IPS DF 4.7 (cell line): ENCODE measurements around the gene RSPH6A.
"Not testable (repeated sequence)": the region's sequence is repeated elsewhere in the genome, so short reads cannot be mapped to it uniquely, and the experiment has no call there.

Source experiments
- DNase-seq: peaks from one replicate; pipeline ENCODE4 v3.0.0-alpha.2; 2013; ENCODE audit warnings: low spot score; ENCODE audit errors: extremely low read depth

RSPH6A gene

DNA sequence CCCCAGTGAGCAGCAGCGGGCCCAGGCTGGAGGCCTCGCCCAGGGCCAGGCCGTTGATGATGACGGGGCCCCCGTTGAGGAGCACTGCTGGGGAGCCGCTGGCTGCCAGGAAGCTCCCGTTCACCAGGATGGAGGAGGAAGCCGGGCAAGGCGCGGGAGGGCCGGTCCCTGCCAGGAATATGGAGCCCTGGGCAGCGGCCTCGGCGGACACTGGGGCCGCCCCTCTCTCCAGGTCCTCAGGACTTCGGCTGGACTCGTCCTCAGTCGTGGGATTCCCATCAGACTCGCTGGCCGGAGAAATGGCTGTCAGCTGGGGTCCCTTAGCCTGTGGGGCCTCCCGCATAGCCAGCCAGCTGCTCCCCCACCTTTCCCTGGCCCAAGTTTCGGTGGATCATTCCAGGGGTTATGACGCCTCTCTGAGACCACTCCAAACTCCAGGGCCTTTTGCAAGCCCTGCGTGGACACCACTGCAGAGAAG lies 48.2 kb downstream of the RSPH6A start:
- DNase-seq = no peak

DNA sequence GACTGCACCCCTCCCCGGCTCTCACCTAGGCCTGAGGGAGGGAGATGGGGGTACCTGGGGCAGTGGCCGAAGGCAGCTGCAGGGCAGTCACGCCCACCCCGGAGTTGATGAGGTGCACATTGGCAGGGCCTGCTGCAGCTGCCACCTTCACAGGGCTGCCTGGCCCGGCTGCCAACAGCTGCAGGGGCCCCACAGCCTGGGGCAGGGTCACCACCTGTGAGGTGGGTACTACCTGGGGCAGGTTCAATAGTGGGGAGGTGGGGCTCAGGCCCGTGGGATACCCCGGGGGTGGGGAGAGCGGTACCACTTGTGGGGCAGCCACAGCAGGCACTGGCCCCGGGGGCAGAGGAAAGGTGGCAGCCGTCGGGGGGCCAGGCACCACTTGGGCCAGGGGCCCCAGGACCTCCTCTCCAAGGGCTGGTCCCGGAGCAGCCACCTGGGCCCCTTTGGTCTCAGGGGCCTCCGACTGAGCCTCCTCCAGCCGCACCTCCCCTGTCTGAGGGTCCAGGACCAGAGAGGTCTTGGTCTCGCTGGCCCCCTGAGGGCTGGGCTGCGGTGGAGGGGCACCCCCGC lies 48.7 kb downstream of the RSPH6A start:
- no peak for DNase-seq

DNA sequence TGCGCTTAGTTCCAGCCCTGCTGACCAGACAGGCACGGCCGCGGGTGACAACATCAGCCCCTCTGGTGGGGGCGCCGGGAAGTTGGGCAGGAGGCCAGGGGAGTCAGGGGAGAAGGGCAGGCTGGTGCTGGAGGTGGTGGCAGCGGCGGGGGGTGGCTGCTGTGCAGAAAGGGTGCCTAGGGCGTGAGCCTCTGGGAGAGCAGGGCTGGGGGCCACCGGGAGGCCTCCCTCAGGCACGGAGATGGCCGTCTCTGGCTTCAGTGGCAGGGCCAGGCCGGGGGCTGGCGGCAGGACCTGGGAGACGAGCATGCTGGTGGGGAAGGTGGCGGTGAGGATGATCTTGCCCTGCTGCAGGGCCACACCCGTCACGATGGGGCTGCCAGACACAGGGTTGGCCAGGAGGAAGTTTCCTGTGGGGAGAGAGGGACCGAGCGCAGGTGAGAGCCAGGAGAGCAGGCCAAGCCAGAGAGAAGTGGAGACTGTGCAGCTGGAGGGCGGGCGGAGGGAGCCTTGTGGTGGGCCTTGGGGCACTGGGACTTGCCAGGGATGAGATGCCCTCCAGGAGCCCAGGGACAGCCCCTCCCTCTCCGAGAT lies 49.3 kb downstream of the RSPH6A start:
- no peak for DNase-seq

DNA sequence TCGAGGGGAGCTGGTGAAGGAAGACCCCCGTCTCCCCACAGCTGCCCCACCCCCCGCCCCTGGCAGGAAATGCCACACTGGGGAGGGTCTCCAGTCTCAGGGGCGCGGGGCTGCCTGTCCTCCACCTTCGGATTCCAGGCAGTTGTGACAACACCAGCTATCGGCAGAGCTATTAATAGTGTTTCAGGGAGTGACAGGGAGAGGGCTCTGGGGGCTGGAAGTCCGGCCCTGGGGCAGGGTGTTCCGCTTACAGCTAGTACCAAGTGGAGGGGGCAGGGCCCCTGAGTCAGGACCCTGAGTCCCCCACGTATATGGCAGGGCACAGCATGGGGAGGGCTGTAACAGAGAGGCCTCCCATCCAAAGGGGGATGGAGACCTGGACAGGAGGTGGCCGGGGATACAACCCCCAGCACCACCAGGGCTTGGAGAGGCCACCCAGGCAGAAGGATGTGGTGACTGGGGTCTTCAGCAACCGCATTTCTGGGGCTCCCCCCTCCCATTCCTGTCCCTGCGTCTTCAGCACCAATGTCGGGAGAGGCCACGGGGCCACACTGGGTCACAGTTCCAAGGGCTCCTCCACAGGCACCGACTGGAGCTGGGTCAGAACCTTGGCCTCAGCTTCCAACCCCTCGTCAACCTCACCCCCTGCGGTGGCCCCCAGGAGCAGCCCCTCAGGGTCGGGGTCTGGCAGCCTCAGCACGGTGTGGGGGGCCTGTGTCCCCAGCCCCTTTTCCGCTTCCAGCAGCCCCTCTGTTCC lies 50.0 kb downstream of the RSPH6A start:
- DNase-seq = no peak

DNA sequence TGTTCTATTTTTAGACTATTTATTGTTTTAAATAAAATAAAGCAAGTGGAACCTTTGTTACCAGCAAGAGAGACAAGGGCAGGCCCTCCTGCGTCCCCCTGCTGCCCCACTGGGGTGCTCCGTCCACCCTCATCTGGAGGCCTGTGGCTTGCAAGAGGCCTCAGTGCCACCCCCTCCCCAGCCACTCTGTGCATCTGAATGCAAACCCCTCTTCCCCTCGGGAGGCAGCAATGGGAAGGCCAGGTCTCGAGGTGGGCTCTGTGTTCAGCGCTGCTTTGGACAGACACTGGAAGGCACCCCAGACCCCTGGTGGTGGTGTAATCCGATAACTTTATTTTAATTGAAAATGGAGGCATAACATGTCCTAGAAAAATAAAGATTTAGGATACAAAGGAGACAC lies 50.6 kb downstream of the RSPH6A start:
- DNase-seq = no peak

DNA sequence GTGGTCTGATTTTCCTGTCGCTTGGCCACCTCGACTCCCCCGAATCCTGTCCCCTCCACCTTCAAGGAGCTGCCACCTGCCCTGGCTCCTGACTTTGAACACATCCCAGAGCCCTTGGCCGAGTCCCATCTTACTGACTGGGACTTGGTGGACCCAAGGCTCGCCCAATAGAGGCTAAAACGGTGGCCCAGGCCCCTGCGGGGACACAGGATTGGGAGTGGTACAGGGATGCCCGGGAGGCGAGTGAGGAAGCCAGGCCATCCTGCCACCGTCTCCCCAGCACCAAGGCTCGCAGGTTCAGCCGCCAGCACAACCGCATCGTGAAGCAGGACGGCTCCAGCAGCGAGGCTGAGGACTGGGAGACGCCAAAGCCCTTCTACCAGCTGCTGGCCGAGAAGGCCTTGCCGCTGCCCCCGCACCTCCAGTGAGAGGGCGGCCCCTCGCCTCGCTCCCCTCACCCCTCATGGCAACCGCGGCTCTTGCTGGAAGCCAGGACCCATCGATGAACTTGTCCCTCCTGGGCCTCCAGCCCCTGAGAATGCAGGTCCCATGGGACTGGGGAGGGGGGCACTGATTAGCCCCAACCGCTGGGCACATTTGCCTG lies 51.3 kb downstream of the RSPH6A start:
- no peak for DNase-seq

DNA sequence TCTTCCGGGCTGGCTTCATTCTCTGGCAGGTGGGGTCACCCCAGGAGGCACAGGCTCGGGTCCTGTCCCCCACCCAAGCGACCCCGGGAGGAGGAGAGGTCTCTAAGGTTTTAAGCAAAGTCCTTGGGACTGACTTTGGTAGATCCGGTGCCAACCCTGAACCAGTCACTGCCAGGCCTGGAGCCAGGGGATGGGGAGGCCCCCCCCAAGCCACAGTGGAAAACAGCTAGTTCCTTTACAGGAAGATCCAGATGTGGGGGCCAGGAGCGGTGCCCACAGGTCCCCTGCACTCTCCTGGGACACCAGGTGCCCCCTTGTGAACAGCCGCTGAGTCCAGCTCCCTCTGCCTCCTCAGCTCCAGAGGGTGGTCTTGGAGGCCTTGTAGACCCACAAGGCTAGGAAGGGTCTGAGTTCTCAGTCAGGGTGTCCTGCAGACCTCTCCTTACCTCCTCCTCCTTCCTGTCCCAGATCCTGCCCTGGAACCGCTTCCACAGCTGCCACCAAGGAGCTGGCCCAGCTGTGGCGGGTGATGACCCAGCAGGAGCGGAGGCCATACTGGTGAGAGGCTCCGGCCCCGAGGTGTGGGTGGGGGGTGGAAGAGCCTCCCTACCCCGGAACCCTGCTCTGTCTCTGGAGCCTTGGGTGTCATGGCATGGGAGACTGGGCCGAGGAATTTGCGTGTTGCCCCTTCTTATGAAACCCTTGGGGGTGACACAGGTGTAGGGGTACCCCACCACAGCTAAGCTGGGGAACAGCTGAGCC lies 52.1 kb downstream of the RSPH6A start:
- no peak for DNase-seq

DNA sequence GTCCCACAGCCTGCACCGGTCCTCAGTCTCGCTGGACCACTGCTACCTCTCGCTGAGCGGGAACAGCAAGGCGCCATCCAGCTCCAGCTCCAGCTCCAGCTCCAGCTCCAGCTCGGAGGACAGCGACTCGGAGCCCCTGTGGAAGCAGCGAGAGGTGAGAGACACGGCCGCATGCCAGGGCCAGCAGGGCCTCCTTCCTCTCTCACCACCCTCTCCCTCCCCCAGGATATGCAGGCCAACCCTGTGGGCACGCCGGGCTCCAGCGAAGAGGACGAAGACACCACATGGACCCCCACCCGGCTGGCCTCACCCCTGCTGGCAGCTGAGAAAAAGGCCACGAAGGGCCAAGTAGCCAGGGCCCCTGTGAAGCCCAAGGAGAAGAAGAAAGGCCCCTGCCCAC lies 53.4 kb downstream of the RSPH6A start:
- no peak for DNase-seq

DNA sequence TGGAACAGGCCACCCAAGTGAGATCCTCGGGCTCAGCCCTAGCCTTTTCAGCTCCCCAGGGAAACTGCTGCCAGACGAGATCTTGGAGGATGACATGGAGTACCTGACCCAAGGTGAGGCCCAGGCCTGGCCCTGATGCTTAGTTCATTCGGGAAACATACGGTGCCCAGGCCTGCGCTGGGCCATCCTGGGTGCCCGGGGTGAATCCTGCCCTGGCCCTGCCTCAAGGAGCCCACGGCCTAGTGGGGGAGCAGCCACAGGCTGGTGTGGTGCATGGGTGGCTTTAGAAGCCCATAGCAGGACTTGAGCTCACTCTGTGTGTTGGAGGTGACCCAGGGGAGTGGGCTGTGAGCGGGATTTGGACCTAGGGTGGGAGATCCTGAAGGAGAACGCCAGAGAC lies 56.2 kb downstream of the RSPH6A start:
- no peak for DNase-seq

DNA sequence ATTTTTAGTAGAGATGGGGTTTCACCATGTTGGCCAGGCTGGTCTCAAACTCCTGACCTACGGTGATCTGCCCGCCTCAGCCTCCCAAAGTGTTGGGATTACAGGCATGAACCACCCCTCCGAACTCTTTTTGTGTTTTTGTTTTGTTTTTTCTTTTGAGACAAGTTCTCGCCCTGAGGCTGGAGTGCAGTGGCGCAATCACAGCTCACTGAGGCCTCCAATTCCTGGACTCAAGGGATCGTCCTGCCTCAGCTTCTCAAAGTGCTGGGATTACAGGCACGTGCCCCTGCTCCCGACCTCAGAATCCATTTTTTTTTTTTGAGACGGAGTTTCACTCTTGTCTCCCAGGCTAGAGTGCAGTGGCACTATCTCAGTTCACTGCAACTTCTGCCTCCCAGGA lies 57.4 kb downstream of the RSPH6A start:
- no peak for DNase-seq

DNA sequence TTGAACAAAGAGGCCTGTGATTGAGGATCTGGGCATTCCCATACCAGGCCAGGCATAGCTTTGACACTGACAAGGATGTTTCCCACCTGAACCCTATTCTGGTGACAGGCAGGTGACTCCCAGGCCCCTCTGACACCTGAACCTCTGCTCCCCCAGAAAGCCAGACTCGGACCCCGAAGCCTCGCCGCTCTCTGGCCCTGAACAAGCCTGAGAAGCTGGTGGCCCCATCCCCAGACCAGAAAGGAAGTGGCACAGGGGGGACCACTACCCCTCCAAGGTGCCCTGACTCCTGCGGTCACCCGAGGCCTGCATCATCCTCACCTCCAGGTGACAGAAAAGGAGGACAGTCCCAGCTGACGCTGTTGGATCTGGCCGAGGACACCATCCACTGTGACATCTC lies 60.8 kb downstream of the RSPH6A start:
- DNase-seq = no peak

DNA sequence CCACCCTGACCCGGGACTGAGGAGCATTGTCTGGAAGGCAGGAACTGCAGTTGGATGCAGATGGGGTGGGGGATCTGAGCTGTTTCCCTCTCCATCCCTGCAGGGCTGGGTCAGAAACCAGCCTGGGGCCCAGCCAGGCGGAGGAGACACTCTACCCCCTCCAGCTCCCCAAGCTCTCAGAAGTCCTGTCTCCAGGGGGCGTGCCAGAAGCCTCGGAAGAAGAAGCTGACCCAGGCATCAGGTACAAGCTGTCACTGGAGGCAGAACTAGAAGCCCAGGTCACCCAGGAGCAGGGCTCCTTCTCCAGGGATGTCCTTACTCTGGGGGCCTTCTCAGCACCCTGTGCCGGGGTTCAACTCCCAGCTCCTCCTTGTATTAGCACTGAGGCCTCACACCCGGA lies 61.6 kb downstream of the RSPH6A start:
- DNase-seq = no peak

DNA sequence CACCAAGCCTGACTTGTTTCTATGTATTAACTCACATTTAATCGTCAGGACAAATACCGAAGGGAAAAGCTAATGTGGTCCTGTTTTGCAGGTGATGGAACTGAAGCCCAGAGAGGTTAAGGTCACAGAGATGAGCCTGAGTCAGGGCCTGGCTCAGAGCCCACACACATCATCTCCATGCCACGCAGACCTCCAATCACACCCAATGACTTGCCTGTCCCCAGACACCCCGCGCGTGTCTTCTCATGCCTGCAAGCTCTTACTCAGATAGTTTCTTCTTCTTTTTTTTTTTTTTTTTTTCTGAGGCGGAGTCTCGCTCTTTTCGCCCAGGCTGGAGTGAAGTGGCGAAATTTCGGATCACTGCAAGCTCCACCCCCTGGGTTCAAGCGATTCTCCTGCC lies 62.5 kb downstream of the RSPH6A start:
- no peak for DNase-seq

DNA sequence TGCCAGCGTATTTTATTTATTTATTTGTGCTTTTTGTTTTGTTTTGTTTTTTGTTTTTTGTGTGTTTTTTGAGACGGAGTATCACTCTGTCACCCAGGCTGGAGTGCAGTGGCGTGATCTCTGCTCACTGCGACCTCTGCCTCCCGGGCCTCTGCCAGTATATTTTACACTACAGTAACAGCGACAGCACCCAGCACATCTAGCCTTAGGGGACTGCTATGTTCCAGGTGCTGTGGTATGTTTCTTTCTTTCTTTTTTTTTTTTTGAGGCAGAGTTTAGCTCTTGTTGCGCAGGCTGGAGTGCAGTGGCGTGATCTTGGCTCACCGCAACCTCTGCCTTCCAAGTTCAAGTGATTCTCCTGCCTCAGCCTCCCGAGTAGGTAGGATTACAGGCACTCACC lies 63.6 kb downstream of the RSPH6A start:
- not testable (repeated sequence) for DNase-seq

DNA sequence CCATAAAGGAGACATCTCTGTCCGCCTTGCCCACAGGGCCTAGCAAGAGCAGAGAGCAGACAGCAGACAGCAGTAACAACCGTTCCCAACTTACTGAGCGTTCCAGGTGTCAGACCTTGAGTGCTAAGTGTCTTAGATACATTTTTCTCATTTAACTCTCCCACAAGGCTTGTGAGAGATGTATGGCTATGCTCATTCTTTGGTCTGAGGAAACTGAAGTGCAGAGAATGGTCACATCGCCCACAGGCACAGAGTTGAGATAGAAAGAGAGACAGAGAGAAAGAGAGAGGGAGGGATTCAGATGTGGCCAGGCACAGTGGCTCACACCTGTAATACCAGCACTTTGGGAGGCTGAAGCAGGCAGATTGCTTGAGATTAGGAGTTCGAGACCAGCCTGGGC lies 67.6 kb downstream of the RSPH6A start:
- DNase-seq = no peak

DNA sequence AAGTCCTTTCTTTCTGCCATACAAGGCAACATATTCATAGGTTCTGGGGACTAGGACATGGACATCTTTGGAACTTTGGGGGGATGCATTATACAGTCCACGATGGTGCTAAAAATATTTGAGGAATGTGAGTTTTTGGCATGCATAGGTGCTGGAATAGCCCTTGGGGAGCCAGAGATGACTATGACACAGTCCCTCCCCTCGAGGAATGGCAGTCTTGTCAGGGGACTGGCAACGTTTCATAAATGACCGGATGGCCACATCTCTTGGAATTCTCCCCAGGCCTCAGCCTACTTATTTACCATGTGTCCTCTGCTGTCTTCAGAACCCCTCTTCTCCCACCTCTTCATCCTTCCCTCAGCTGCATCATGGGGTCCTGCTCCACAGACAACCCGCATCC lies 68.2 kb downstream of the RSPH6A start:
- DNase-seq = no peak
